ENCODE measurements around the gene NUP210L. TPM values are rescaled to one million over a fixed set of nuclear protein-coding genes. Genes with fewer than 3 reads are reported as not detected.
"Not testable (repeated sequence)": the region's sequence is repeated elsewhere in the genome, so short reads cannot be mapped to it uniquely, and the experiment has no call there.

Gene NUP210L
- total RNA-seq, 4 donors from 2014 or later, result not detected

GRCh38 chr1:154129391-154129970 lies 25.4 kb downstream of the NUP210L start:
- in situ Hi-C loops (cut with MboI; ENCODE audit: low pct_ligation_motif_present in 1 of 4, low pct_unique_long_range_greater_than_20kb in 1 of 4, low sequenced_read_pairs in 3 of 4), result no loop called here
- H3K27ac ChIP-seq, result no peak overlapping the region

GRCh38 chr1:154123205-154123604 lies 31.7 kb downstream of the NUP210L start:
- H3K9me3 ChIP-seq; H3K27ac ChIP-seq; intact Hi-C loops (cut with DNase I; ENCODE audit: low total_unique reads); in situ Hi-C loops (cut with MboI; ENCODE audit: low pct_ligation_motif_present in 1 of 4, low pct_unique_long_range_greater_than_20kb in 1 of 4, low sequenced_read_pairs in 3 of 4); DNase-seq; H3K4me1 ChIP-seq; H3K36me3 ChIP-seq; H3K4me3 ChIP-seq; H3K27me3 ChIP-seq: not testable (repeated sequence)
- 91 to 97% methylated on average over 10 to 11 of the region's 11 CpGs for WGBS, 2 donors (ENCODE audit: low coverage in 1 of 2)

More at GRCh38 chr1:154129391-154129970, 25.4 kb downstream of the NUP210L start:
- 40 to 58% methylated on average over 1 to 2 of the region's 2 CpGs for WGBS, 2 donors (ENCODE audit: low coverage in 1 of 2)
- no peak overlapping the region for H3K4me3 ChIP-seq
- intact Hi-C loops (cut with DNase I; ENCODE audit: low total_unique reads), result no loop called here
- TF ChIP-seq EP300 (IDR thresholded peaks at IDR 0.05; ENCODE audit: low read depth) (no peak), POLR2AphosphoS5 (IDR thresholded peaks at IDR 0.05) (no peak), CTCF (IDR thresholded peaks at IDR 0.05) (no peak), POLR2A (IDR thresholded peaks at IDR 0.05) (no peak)
- H3K9me3 ChIP-seq, result no peaks in the 10 kb centered on the region
- H3K27me3 ChIP-seq, result no peaks in the 10 kb centered on the region
- no peak for DNase-seq
- H3K36me3 ChIP-seq, result no peaks in the 10 kb centered on the region
- H3K4me1 ChIP-seq, result no peaks in the 10 kb centered on the region

GRCh38 chr1:154117642-154118041 lies 37.2 kb downstream of the NUP210L start:
- no peaks in the 10 kb centered on the region for H3K36me3 ChIP-seq
- in situ Hi-C loops (cut with MboI; ENCODE audit: low pct_ligation_motif_present in 1 of 4, low pct_unique_long_range_greater_than_20kb in 1 of 4, low sequenced_read_pairs in 3 of 4) (no loop called here), intact Hi-C loops (cut with DNase I; ENCODE audit: low total_unique reads) (no loop called here)
- H3K4me3 ChIP-seq, result no peak overlapping the region
- WGBS, 2 donors (ENCODE audit: low coverage in 1 of 2), result 80 to 82% methylated on average over 5 of the region's 5 CpGs
- DNase-seq, result no peak
- no peak for TF ChIP-seq POLR2A (IDR thresholded peaks at IDR 0.05)
- TF ChIP-seq CTCF (IDR thresholded peaks at IDR 0.05), result no peak
- TF ChIP-seq EP300 (IDR thresholded peaks at IDR 0.05; ENCODE audit: low read depth), result no peak
- TF ChIP-seq POLR2AphosphoS5 (IDR thresholded peaks at IDR 0.05), result no peak
- H3K4me1 ChIP-seq, result peaks cover 0 to 12% (median 0%) of the 10 kb centered on the region in 4 donors
- no peak overlapping the region for H3K27ac ChIP-seq
- H3K27me3 ChIP-seq, result no peaks in the 10 kb centered on the region
- no peaks in the 10 kb centered on the region for H3K9me3 ChIP-seq

GRCh38 chr1:154115180-154115579 lies 39.7 kb downstream of the NUP210L start:
- TF ChIP-seq POLR2A (IDR thresholded peaks at IDR 0.05) (no peak), POLR2AphosphoS5 (IDR thresholded peaks at IDR 0.05) (no peak), EP300 (IDR thresholded peaks at IDR 0.05; ENCODE audit: low read depth) (no peak), CTCF (IDR thresholded peaks at IDR 0.05) (no peak)
- Histone ChIP-seq H3K4me3 (no peak overlapping the region), H3K27ac (no peak overlapping the region), H3K9me3 (no peaks in the 10 kb centered on the region), H3K36me3 (no peaks in the 10 kb centered on the region), H3K27me3 (no peaks in the 10 kb centered on the region), H3K4me1 (peaks cover 0 to 12% (median 0%) of the 10 kb centered on the region in 4 donors)
- in situ Hi-C loops (cut with MboI; ENCODE audit: low pct_ligation_motif_present in 1 of 4, low pct_unique_long_range_greater_than_20kb in 1 of 4, low sequenced_read_pairs in 3 of 4), result no loop called here
- 14 to 15% methylated on average over 1 of the region's 1 CpG for WGBS, 2 donors (ENCODE audit: low coverage in 1 of 2)
- no peak for DNase-seq
- intact Hi-C loops (cut with DNase I; ENCODE audit: low total_unique reads), result no loop called here
